HG02938 (cell line): ENCODE results near the gene BNIP2.
A peak's percentile ranks its signal among the peaks of the same experiment; 100 is the strongest.
"Not testable (repeated sequence)": the region's sequence is repeated elsewhere in the genome, so short reads cannot be mapped to it uniquely, and the experiment has no call there.

ENCODE experiments used
- ATAC-seq: cut with Tn5 transposase; IDR thresholded peaks from one replicate; pipeline ENCODE4 v1.9.1; 2021; ENCODE audit warnings: mild to moderate bottlenecking, moderate library complexity; ENCODE audit not compliant: unreplicated experiment

The BNIP2 gene

GRCh38 chr15:59688782-59689625, at the start of gene BNIP2:
TSS of gene BNIP2 (minus strand) at chr15:59689320. CDS start at chr15:59682457, 6,863 bp downstream.
- ATAC-seq, result peak; percentile 79

- ATAC-seq, result no peak
Measured at GRCh38 chr15:59738676-59739075, 49.6 kb upstream of the BNIP2 start.

- ATAC-seq, result no peak
Measured at GRCh38 chr15:59736181-59736580, 47.1 kb upstream of the BNIP2 start.

GRCh38 chr15:59725151-59725486, 36.0 kb upstream of the BNIP2 start:
- no peak for ATAC-seq

GRCh38 chr15:59723687-59724346, 34.7 kb upstream of the BNIP2 start:
- ATAC-seq, result no peak

- ATAC-seq, result no peak
Measured at GRCh38 chr15:59722476-59722875, 33.4 kb upstream of the BNIP2 start.

- ATAC-seq, result no peak
Measured at GRCh38 chr15:59722037-59722436, 32.9 kb upstream of the BNIP2 start.

- no peak for ATAC-seq
Measured at GRCh38 chr15:59721411-59721810, 32.3 kb upstream of the BNIP2 start.

GRCh38 chr15:59713177-59713576, 24.1 kb upstream of the BNIP2 start:
- no peak for ATAC-seq

GRCh38 chr15:59711451-59712243, 22.5 kb upstream of the BNIP2 start:
- no peak for ATAC-seq

GRCh38 chr15:59707619-59708018, 18.5 kb upstream of the BNIP2 start:
- ATAC-seq, result no peak

- no peak for ATAC-seq
Measured at GRCh38 chr15:59703979-59704796, 15.1 kb upstream of the BNIP2 start.

- ATAC-seq, result no peak
Measured at GRCh38 chr15:59702351-59702750, 13.2 kb upstream of the BNIP2 start.

GRCh38 chr15:59701880-59702279, 12.8 kb upstream of the BNIP2 start:
- no peak for ATAC-seq

GRCh38 chr15:59699810-59700431, 10.8 kb upstream of the BNIP2 start:
- no peak for ATAC-seq

GRCh38 chr15:59698065-59698464, 8.9 kb upstream of the BNIP2 start:
- ATAC-seq, result not testable (repeated sequence)

GRCh38 chr15:59696332-59696731, 7.2 kb upstream of the BNIP2 start:
- ATAC-seq, result no peak

- no peak for ATAC-seq
Measured at GRCh38 chr15:59694779-59695178, 5.7 kb upstream of the BNIP2 start.

GRCh38 chr15:59691194-59691805, 2.2 kb upstream of the BNIP2 start:
- no peak for ATAC-seq
